GM21723 (cell line): Measurements from ENCODE around the gene PROS1.

Experiments used
- ATAC-seq: cut with Tn5 transposase; IDR thresholded peaks from one replicate; pipeline ENCODE4 v1.9.1; 2021; ENCODE audit warnings: mild to moderate bottlenecking, moderate library complexity; ENCODE audit not compliant: unreplicated experiment

The PROS1 gene

GRCh38 chr3:93973131-93974126 is at the start of gene PROS1:
TSS of gene PROS1 (minus strand) at chr3:93973896. CDS start at chr3:93973749, 147 bp downstream.
- peak; percentile 89 for ATAC-seq

DNA sequence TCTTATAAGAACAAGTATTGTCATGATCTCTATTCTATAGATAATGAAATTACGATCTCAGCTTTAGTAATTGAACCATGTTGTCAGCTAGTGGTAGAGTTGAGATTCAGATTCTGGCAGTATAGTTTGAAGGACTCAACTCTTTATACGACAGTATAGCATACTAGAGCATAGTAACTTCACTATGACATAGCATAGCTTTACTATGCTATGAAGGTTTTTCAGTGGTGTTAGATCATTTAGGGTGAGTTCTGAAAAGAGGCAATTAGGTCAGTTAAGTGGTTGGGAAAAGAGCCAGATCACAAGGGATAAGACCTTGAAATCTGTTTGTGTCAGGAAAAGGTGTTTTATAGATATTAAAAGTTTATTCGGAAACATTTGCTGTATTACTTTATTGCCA is 46.6 kb upstream of the PROS1 start:
- no peak for ATAC-seq

GRCh38 chr3:94019659-94020058 is 46.0 kb upstream of the PROS1 start:
- no peak for ATAC-seq

DNA sequence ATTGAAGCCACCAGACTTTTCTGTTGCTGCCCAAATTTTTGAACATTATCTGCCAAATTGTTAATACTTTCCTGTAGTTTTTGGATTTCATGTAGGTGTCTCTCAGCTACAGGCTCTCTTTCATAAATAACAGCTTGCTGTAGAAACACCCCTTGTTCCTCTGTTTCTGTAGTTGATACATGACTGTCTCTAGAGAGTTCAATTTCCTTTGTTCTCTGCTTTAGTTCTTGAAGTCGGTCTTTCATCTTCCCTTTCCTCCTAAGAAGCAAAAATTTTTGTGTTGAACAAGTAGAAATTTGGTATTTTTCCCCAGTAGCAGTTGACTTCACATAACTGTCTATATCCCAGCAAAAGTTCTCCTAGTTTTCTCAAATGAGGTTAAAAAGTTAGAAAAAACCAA is 41.3 kb upstream of the PROS1 start:
- no peak for ATAC-seq

- no peak for ATAC-seq
These were observed 38.5 kb upstream of the PROS1 start for GRCh38 chr3:94012185-94012584.

- ATAC-seq = no peak
These were observed 37.6 kb upstream of the PROS1 start for GRCh38 chr3:94011233-94011711.

- ATAC-seq = no peak
These were observed 35.9 kb upstream of the PROS1 start for GRCh38 chr3:94009608-94010007.

- ATAC-seq = no peak
These were observed 34.6 kb upstream of the PROS1 start for GRCh38 chr3:94008253-94008652.

GRCh38 chr3:94004301-94004910 is 30.7 kb upstream of the PROS1 start:
- ATAC-seq = peak; percentile 94

DNA sequence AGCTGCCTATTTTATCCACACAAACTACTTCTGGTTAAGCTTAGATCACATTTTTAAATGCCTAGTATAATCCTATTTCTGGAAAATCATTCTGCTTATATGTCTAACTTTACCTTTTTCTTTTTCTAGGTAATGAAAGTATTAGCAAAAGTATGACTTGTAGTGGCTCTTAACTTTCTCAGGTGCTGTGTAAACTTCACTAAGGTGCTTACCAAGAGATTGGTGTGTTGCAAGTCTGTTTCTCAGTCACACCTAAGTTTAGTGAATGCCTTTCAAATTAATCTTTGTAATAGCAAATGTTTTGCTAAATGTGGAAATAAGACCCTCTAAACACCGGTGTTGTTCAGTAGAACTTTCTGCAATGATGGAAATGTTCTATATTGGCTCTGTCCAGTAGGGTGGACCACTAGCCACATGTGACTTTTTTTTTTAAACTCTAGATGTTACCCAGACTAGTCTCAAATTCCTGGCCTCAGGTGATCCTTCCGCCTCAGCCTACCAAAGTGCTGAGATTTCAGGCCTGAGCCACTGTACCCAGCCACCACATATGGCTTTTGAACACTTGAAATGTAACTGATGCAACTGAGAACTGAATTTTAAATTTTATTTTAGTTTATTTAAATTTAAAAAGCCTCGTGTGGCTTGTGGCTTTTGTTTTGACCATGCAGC is 28.3 kb upstream of the PROS1 start:
- ATAC-seq = no peak

- no peak for ATAC-seq
These were observed 27.5 kb upstream of the PROS1 start for GRCh38 chr3:94001191-94001590.

DNA sequence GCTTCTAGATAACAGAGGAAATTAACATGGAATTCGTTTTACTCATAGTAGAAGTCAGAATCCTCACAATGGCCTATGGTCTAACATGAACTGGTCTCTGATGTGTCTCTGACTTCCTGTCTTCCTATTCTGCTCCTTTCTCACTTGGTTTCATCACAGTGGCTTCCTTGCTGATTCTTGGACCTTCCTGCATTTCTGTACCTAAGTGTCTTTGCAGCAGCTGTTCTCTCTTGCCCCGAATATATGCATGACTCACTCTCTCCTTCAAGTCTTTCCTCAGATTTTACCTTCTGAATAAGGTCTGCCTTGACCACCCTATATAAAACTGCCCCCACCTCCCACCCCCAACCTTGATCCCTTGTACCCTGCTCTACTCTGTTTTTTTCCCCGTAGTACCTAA is 20.4 kb upstream of the PROS1 start:
- ATAC-seq = no peak

DNA sequence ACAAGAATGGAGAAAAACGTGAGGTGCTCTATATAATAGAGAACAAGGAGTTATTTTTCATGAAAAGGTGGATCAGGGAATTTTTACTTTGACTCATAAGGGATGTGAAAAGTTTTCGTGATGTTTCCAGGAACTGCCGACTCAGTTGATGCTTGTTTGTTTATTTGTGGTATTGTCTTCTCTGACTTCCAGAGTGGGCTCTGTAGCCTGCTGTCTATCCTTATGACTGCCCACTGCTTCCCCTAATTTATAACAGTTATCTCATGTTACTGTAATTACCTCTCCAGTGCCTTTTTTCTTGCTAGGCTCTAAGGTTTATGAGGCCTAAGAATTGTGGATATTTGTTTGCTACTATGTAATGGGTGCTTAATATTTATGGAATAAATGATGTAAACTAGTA is 18.5 kb upstream of the PROS1 start:
- no peak for ATAC-seq

- no peak for ATAC-seq
These were observed 17.9 kb upstream of the PROS1 start for GRCh38 chr3:93991631-93992030.

- no peak for ATAC-seq
These were observed 15.5 kb upstream of the PROS1 start for GRCh38 chr3:93989241-93989640.

GRCh38 chr3:93988764-93989163 is 15.1 kb upstream of the PROS1 start:
- ATAC-seq = no peak

DNA sequence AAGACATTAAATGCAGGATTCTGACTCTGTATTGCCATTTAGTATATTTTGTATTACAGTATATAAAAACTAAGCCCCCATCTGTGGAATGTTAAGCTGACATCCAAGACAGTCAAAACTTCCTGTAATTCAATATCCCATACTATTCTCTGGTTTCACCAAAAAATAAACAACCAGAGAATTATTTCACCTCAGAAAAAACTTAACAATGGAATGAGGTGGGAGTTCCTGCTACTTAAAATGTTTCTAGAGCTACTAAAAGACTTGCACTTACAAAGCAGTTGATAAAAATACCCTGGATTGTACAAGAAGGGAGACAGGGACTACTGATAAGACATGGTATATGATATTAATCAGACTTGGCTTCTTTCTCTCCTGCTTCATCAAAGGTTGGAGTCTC is 14.6 kb upstream of the PROS1 start:
- ATAC-seq = no peak

- ATAC-seq = no peak
These were observed 10.9 kb upstream of the PROS1 start for GRCh38 chr3:93984618-93985017.

- no peak for ATAC-seq
These were observed 9.7 kb upstream of the PROS1 start for GRCh38 chr3:93983408-93983807.

GRCh38 chr3:93981649-93982048 is 8.0 kb upstream of the PROS1 start:
- ATAC-seq = no peak

GRCh38 chr3:93979850-93980676 is 6.4 kb upstream of the PROS1 start, which contains the start of gene ARL13B:
TSS of gene ARL13B (plus strand) at chr3:93980155. CDS start at chr3:93980424, 269 bp downstream.
- ATAC-seq = peak; percentile 100
